Karpas-422 (cell line): Measurements from ENCODE around the gene AQP1. TPM values are rescaled to one million over a fixed set of nuclear protein-coding genes. Genes with fewer than 3 reads are reported as not detected.

Experiments used
- DNase-seq: peaks from one replicate; pipeline ENCODE4 v3.0.0-alpha.2; 2015
- H2AFZ ChIP-seq: fragments of 200-600 bp; sonication (generic); 2 replicates; pipeline ENCODE4 v1.6.1; 2014; ENCODE audit warnings: antibody characterized with exemption, low read length, mixed read lengths
- H3K27ac ChIP-seq: fragments of 200-600 bp; sonication (generic); 2 replicates; pipeline ENCODE4 v1.5.1; 2014; ENCODE audit warnings: mild to moderate bottlenecking, low read length, moderate library complexity
- H3K27me3 ChIP-seq: fragments of 200-600 bp; sonication (generic); 2 replicates; pipeline ENCODE4 v1.6.1; 2014; ENCODE audit warnings: low read length, mixed read lengths
- H3K36me3 ChIP-seq: fragments of 200-600 bp; sonication (generic); 2 replicates; pipeline ENCODE4 v1.6.1; 2014; ENCODE audit warnings: low read length, mixed read lengths; ENCODE audit not compliant: insufficient read depth
- H3K4me1 ChIP-seq: fragments of 200-600 bp; sonication (generic); 2 replicates; pipeline ENCODE4 v1.6.1; 2014; ENCODE audit warnings: mild to moderate bottlenecking, low read length, mixed read lengths
- H3K4me2 ChIP-seq: fragments of 200-600 bp; sonication (generic); 2 replicates; pipeline ENCODE4 v1.6.1; 2014; ENCODE audit warnings: low read length, low read depth, mild to moderate bottlenecking; ENCODE audit not compliant: poor library complexity, severe bottlenecking
- H3K4me3 ChIP-seq: fragments of 200-600 bp; sonication (generic); 2 replicates; pipeline ENCODE4 v1.5.1; 2014; ENCODE audit warnings: mild to moderate bottlenecking, antibody characterized with exemption, low read length, mixed read lengths
- H3K79me2 ChIP-seq: fragments of 200-600 bp; sonication (generic); 2 replicates; pipeline ENCODE4 v1.6.1; 2014; ENCODE audit warnings: mild to moderate bottlenecking, low read length, mixed read lengths
- H3K9ac ChIP-seq: fragments of 200-600 bp; sonication (generic); 2 replicates; pipeline ENCODE4 v1.6.0; 2014; ENCODE audit warnings: low read length
- H3K9me2 ChIP-seq: fragments of 200-600 bp; sonication (generic), shearing (Covaris generic); replicated peaks from 2 replicates; pipeline ENCODE4 v1.6.0; 2014; ENCODE audit warnings: mild to moderate bottlenecking, low read length, moderate library complexity; ENCODE audit not compliant: insufficient read depth
- H3K9me3 ChIP-seq: fragments of 300-700, 200-600 bp; sonication (generic); 2 replicates; pipeline ENCODE4 v1.6.1; 2014; ENCODE audit warnings: low read length, mixed read lengths
- H4K20me1 ChIP-seq: fragments of 200-600 bp; sonication (generic); 2 replicates; pipeline ENCODE4 v1.6.1; 2014; ENCODE audit warnings: mild to moderate bottlenecking, antibody characterized with exemption, low read length, low read depth; ENCODE audit not compliant: insufficient read depth
- total RNA-seq: library from RNA; depleted of rRNA; stranded (reverse); fragments of >200 nt; shearing (Covaris generic); gene quantifications from 2 replicates; pipeline ENCODE4 v1.2.3, GENCODE V29; 2014; ENCODE audit warnings: low replicate concordance

Gene AQP1
- total RNA-seq, 1 experiment from 2014 or later, result 0.82 TPM

DNA sequence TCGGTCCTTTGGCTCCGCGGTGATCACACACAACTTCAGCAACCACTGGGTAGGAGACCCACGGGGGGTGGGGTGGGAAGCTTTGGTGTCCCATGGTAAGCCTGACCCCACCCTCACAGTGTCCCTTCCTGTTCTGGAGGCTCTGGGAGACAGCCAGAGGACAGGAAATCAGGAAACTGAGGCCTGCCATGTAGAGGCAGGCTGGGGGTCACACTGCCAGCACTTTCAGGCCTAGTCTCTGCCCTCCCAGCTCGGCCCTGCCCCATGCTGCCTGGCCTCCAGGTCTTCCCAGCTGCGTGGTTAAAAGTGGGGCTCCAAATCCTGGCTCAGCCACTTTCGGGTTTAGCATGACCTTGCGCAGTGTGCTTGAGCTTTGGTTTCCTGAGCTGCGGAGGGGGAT lies 10.9 kb downstream of the AQP1 start:
- H4K20me1 ChIP-seq, result no peaks in the 10 kb centered on the region

DNA sequence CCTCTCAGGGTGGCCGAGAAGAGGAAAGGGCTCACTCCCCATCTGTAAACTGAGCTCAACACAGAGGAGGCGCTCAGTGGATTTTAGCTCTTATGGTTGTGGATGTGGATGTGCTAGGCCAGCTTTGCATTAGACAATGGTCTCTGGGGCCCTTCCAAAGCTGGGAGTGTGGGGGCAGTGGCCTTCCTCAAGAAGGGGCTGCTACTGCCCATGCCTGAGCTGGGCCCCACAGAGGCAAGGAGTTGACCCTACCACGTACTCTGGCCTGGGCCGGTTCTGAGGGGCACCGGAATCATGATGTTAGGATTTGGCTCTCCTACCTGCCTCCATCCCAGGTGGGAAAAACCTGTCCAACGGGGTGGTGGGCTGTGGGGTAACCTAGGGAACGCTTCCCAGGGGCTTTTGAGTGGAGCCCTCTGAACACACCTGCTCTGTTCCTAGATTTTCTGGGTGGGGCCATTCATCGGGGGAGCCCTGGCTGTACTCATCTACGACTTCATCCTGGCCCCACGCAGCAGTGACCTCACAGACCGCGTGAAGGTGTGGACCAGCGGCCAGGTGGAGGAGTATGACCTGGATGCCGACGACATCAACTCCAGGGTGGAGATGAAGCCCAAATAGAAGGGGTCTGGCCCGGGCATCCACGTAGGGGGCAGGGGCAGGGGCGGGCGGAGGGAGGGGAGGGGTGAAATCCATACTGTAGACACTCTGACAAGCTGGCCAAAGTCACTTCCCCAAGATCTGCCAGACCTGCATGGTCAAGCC lies 11.5 kb downstream of the AQP1 start:
- Histone ChIP-seq H4K20me1 (no peaks in the 10 kb centered on the region), H3K27me3 (no peaks in the 10 kb centered on the region), H3K36me3 (no peaks in the 10 kb centered on the region), H3K27ac (no peak overlapping the region), H3K4me3 (no peak overlapping the region), H3K9ac (no peak overlapping the region), H3K9me2 (no peaks in the 10 kb centered on the region), H2AFZ (no peak overlapping the region), H3K79me2 (no peaks in the 10 kb centered on the region), H3K4me1 (no peaks in the 10 kb centered on the region), H3K9me3 (no peaks in the 10 kb centered on the region), H3K4me2 (no peak overlapping the region)
- no peak for DNase-seq

More for the DNA sequence above, 10.9 kb downstream of the AQP1 start:
- Histone ChIP-seq H2AFZ (no peak overlapping the region), H3K27me3 (no peaks in the 10 kb centered on the region), H3K9me2 (no peaks in the 10 kb centered on the region), H3K9ac (no peak overlapping the region), H3K4me3 (no peak overlapping the region), H3K79me2 (no peaks in the 10 kb centered on the region), H3K27ac (no peak overlapping the region), H3K9me3 (no peaks in the 10 kb centered on the region), H3K4me1 (no peaks in the 10 kb centered on the region), H3K4me2 (no peak overlapping the region), H3K36me3 (no peaks in the 10 kb centered on the region)
- no peak for DNase-seq

DNA sequence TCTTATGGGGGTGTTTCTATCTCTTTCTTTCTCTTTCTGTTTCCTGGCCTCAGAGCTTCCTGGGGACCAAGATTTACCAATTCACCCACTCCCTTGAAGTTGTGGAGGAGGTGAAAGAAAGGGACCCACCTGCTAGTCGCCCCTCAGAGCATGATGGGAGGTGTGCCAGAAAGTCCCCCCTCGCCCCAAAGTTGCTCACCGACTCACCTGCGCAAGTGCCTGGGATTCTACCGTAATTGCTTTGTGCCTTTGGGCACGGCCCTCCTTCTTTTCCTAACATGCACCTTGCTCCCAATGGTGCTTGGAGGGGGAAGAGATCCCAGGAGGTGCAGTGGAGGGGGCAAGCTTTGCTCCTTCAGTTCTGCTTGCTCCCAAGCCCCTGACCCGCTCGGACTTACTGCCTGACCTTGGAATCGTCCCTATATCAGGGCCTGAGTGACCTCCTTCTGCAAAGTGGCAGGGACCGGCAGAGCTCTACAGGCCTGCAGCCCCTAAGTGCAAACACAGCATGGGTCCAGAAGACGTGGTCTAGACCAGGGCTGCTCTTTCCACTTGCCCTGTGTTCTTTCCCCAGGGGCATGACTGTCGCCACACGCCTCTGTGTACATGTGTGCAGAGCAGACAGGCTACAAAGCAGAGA lies 12.2 kb downstream of the AQP1 start:
- Histone ChIP-seq H3K36me3 (no peaks in the 10 kb centered on the region), H3K4me3 (no peak overlapping the region), H4K20me1 (no peaks in the 10 kb centered on the region), H3K9ac (no peak overlapping the region), H2AFZ (no peak overlapping the region), H3K4me2 (no peak overlapping the region), H3K9me3 (no peaks in the 10 kb centered on the region), H3K79me2 (no peaks in the 10 kb centered on the region), H3K27me3 (no peaks in the 10 kb centered on the region), H3K4me1 (no peaks in the 10 kb centered on the region), H3K9me2 (no peaks in the 10 kb centered on the region), H3K27ac (no peak overlapping the region)
- DNase-seq, result no peak

DNA sequence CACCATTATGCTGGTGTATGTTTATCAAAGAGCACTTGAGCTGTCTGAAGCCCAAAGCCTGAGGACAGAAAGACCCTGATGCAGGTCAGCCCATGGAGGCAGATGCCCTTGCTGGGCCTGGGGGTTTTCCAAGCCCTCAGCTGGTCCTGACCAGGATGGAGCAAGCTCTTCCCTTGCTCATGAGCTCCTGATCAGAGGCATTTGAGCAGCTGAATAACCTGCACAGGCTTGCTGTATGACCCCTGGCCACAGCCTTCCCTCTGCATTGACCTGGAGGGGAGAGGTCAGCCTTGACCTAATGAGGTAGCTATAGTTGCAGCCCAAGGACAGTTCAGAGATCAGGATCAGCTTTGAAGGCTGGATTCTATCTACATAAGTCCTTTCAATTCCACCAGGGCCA lies 13.0 kb downstream of the AQP1 start:
- H3K9me3 ChIP-seq, result no peaks in the 10 kb centered on the region
- no peaks in the 10 kb centered on the region for H3K79me2 ChIP-seq
- H2AFZ ChIP-seq, result no peak overlapping the region
- no peaks in the 10 kb centered on the region for H3K9me2 ChIP-seq
- no peak for DNase-seq
- H3K4me2 ChIP-seq, result no peak overlapping the region
- no peak overlapping the region for H3K9ac ChIP-seq
- no peak overlapping the region for H3K27ac ChIP-seq
- H3K4me1 ChIP-seq, result no peaks in the 10 kb centered on the region
- no peaks in the 10 kb centered on the region for H3K27me3 ChIP-seq
- H3K4me3 ChIP-seq, result no peak overlapping the region
- H3K36me3 ChIP-seq, result no peaks in the 10 kb centered on the region
- H4K20me1 ChIP-seq, result no peaks in the 10 kb centered on the region

DNA sequence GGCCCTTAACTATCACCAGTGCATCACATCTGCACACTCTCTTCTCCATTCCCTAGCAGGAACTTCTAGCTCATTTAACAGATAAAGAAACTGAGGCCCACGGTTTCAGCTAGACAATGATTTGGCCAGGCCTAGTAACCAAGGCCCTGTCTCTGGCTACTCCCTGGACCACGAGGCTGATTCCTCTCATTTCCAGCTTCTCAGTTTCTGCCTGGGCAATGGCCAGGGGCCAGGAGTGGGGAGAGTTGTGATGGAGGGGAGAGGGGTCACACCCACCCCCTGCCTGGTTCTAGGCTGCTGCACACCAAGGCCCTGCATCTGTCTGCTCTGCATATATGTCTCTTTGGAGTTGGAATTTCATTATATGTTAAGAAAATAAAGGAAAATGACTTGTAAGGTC lies 13.5 kb downstream of the AQP1 start:
- Histone ChIP-seq H3K36me3 (no peaks in the 10 kb centered on the region), H2AFZ (no peak overlapping the region), H3K27ac (no peak overlapping the region), H3K9me2 (no peaks in the 10 kb centered on the region), H3K79me2 (no peaks in the 10 kb centered on the region), H3K9me3 (no peaks in the 10 kb centered on the region), H3K4me1 (no peaks in the 10 kb centered on the region), H3K9ac (no peak overlapping the region), H3K4me3 (no peak overlapping the region), H4K20me1 (no peaks in the 10 kb centered on the region), H3K27me3 (no peaks in the 10 kb centered on the region), H3K4me2 (no peak overlapping the region)
- DNase-seq, result no peak

DNA sequence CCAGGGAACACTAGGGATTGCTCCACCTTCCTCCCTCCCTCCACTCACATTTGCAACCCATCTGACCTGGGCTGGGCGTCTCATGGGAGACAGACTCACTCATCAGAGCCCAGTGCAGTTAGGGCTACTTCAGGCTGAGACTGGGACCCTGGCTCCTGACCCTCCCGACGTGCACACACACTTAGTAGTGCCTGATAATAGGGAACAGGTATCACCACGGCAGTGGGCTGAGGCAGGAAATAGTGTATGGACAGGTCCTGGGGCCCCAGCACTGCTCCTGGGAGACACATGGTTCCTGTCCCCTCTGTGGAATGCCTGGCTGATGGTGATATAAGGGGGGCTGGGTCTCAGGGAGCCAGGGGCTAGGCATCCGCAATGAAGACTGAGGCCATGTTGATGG lies 14.3 kb downstream of the AQP1 start:
- Histone ChIP-seq H3K27me3 (no peaks in the 10 kb centered on the region), H3K4me3 (no peak overlapping the region), H3K36me3 (no peaks in the 10 kb centered on the region), H3K4me2 (no peak overlapping the region), H3K9ac (no peak overlapping the region), H3K9me2 (no peaks in the 10 kb centered on the region), H3K79me2 (no peaks in the 10 kb centered on the region), H3K27ac (no peak overlapping the region), H3K9me3 (no peaks in the 10 kb centered on the region), H2AFZ (no peak overlapping the region), H3K4me1 (no peaks in the 10 kb centered on the region), H4K20me1 (no peaks in the 10 kb centered on the region)
- DNase-seq, result no peak

DNA sequence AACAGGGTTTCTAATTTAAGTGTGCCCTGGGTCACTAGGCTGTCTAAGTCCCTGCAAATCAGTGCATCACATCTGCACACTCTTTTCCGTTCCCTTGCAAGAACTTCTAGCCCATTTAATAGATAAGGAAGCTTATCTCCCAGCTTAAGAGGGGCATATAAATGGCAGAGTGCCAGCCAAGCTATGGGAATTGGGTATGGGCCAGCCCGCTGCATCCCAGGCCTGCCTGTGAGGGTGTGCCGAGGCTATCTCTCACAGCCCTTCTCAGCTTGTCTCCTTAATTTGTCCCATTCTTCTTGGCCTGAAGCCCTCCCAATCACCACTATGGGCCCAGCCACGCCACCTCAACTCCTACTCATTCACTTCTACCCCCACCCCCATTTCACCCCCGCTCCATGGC lies 14.7 kb downstream of the AQP1 start:
- H3K36me3 ChIP-seq, result no peaks in the 10 kb centered on the region
- H3K9me3 ChIP-seq, result no peaks in the 10 kb centered on the region
- H3K4me1 ChIP-seq, result no peaks in the 10 kb centered on the region
- H3K79me2 ChIP-seq, result no peaks in the 10 kb centered on the region
- no peak overlapping the region for H3K27ac ChIP-seq
- no peak for DNase-seq
- no peak overlapping the region for H2AFZ ChIP-seq
- no peaks in the 10 kb centered on the region for H3K27me3 ChIP-seq
- H3K9me2 ChIP-seq, result no peaks in the 10 kb centered on the region
- no peak overlapping the region for H3K9ac ChIP-seq
- H3K4me3 ChIP-seq, result no peak overlapping the region
- H4K20me1 ChIP-seq, result no peaks in the 10 kb centered on the region
- H3K4me2 ChIP-seq, result no peak overlapping the region

DNA sequence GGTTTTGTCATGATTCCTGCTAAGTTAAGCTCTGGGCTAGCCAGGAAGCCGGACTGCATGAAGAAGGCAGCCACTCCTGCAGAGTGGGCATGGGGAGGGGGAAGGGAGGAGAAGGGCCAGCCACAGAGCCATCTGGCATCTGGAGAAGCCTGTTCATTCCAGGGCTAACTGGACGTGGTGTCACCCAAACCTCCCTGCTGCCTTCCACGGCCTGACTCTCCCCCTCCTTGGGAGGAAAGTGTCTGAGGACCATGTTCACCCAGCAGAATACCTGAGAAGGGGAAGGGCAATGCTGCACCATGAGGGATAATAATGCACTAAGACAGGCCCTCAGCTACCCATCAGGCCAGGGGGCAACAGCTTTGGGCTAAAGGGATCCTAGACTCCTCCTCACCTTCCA lies 15.4 kb downstream of the AQP1 start:
- H3K9me2 ChIP-seq, result no peaks in the 10 kb centered on the region
- H3K27ac ChIP-seq, result no peak overlapping the region
- no peaks in the 10 kb centered on the region for H4K20me1 ChIP-seq
- H3K4me2 ChIP-seq, result no peak overlapping the region
- no peaks in the 10 kb centered on the region for H3K36me3 ChIP-seq
- no peaks in the 10 kb centered on the region for H3K4me1 ChIP-seq
- no peaks in the 10 kb centered on the region for H3K79me2 ChIP-seq
- no peaks in the 10 kb centered on the region for H3K27me3 ChIP-seq
- no peak for DNase-seq
- no peaks in the 10 kb centered on the region for H3K9me3 ChIP-seq
- H3K9ac ChIP-seq, result no peak overlapping the region
- H2AFZ ChIP-seq, result no peak overlapping the region
- H3K4me3 ChIP-seq, result no peak overlapping the region
